Spleen (tissue), 7 donors: Measurements from ENCODE around the gene CALML5.

Source experiments
- POLR2A ChIP-seq, 3 donors: fragments of 450-650 bp; IDR thresholded peaks; one replicate each; pipeline ENCODE4 v1.5.1; 2017; ENCODE audit warnings: antibody characterized with exemption in 3 of 3, mild to moderate bottlenecking in 1 of 3
- TF ChIP-seq, protein P1 (sequence below), 11 experiments: fragments of 200-600 bp in 7 of 11; fragments of 450-650 bp in 4 of 11; sonication (generic) in 4 of 11; IDR thresholded peaks in 8 of 11; conservative IDR thresholded peaks in 3 of 11; 1 replicate in 7 of 11; 2 replicates in 4 of 11; pipeline versions ENCODE4 v1.4.0 to v1.8.0; 2016 to 2021; ENCODE audit warnings: antibody characterized with exemption in 11 of 11, inconsistent platforms in 4 of 11, mild to moderate bottlenecking in 1 of 11
- donor health status: DM: no; HTN: no; CAD: no; lungs with moderate emphysema.
- donor health status: DM: no; HTN: no; CAD: no.
- donor health status: DM: no; HTN: no; CAD: no.

DNA sequence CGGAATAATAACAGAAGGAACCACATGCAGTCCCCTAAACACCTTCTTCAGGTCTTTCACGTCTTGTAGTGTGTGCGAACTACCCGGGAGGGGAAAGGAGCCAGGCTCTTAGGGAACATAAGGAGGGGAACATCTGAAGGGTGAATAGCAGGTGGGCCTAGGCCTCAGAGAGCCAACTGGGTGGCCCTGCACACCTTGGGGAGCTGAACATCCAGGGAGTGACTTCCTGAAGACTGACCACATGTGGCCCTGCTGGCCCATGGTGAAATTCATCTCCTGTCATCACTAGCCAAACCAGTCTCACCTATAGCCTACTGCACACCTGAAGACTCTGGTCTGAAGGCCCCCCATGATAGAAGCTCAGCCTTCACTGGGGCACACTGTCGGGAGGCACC lies 31.0 kb upstream of the CALML5 start:
- TF ChIP-seq, protein P1, sequence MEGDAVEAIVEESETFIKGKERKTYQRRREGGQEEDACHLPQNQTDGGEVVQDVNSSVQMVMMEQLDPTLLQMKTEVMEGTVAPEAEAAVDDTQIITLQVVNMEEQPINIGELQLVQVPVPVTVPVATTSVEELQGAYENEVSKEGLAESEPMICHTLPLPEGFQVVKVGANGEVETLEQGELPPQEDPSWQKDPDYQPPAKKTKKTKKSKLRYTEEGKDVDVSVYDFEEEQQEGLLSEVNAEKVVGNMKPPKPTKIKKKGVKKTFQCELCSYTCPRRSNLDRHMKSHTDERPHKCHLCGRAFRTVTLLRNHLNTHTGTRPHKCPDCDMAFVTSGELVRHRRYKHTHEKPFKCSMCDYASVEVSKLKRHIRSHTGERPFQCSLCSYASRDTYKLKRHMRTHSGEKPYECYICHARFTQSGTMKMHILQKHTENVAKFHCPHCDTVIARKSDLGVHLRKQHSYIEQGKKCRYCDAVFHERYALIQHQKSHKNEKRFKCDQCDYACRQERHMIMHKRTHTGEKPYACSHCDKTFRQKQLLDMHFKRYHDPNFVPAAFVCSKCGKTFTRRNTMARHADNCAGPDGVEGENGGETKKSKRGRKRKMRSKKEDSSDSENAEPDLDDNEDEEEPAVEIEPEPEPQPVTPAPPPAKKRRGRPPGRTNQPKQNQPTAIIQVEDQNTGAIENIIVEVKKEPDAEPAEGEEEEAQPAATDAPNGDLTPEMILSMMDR (IDR thresholded peaks at IDR 0.05 in 8 of 11, conservative IDR thresholded peaks at IDR 0.05 in 3 of 11): no peak
- no peak for TF ChIP-seq POLR2A (IDR thresholded peaks at IDR 0.05)
